ENCODE data around the gene MFAP4. TPM values are rescaled to one million over a fixed set of nuclear protein-coding genes. Genes with fewer than 3 reads are reported as not detected.

MFAP4 gene
- polyA plus RNA-seq, 1 donor from 2014 or later, result not detected

GRCh38 chr17:19372866-19373504, 14.0 kb downstream of the MFAP4 start:
- no peaks in the 10 kb centered on the region for H3K9me3 ChIP-seq (ENCODE audit: low read length)
- H3K27ac ChIP-seq (ENCODE audit: low read length), result no peak overlapping the region
- peaks cover 10% of the 10 kb centered on the region for H3K79me2 ChIP-seq (replicated peaks; ENCODE audit: insufficient read depth, low read length)
- no peak for TF ChIP-seq EZH2 (IDR thresholded peaks at IDR 0.05; ENCODE audit: borderline replicate concordance, insufficient read depth, low read length, poor library complexity, severe bottlenecking)
- TF ChIP-seq EP300 (conservative IDR thresholded peaks at IDR 0.05; ENCODE audit: poor library complexity, severe bottlenecking), result no peak
- TF ChIP-seq SMC3 (conservative IDR thresholded peaks at IDR 0.05; ENCODE audit: poor library complexity), result no peak
- no peak for TF ChIP-seq REST (IDR thresholded peaks at IDR 0.05; ENCODE audit: borderline replicate concordance)
- no peak for TF ChIP-seq RAD21 (conservative IDR thresholded peaks at IDR 0.05)
- TF ChIP-seq POLR2AphosphoS5 (IDR thresholded peaks at IDR 0.05), result no peak
- no peak for TF ChIP-seq TAF1 (IDR thresholded peaks at IDR 0.05; ENCODE audit: low read depth)
- TF ChIP-seq CTCF (IDR thresholded peaks at IDR 0.05; ENCODE audit: poor library complexity, severe bottlenecking), result no peak
- TF ChIP-seq MXI1 (conservative IDR thresholded peaks at IDR 0.05; ENCODE audit: poor library complexity, severe bottlenecking), result no peak
- no peak overlapping the region for H3K4me3 ChIP-seq (ENCODE audit: low read length)
- no peaks in the 10 kb centered on the region for H3K36me3 ChIP-seq (ENCODE audit: insufficient read depth, low read length)
- no peak overlapping the region for H3K9ac ChIP-seq (ENCODE audit: low read length)
- no peaks in the 10 kb centered on the region for H4K20me1 ChIP-seq (ENCODE audit: insufficient read depth)
- no peak overlapping the region for H2AFZ ChIP-seq (ENCODE audit: low read depth, low read length)
- H3K4me2 ChIP-seq (ENCODE audit: low read length), result no peak overlapping the region
- H3K9me2 ChIP-seq (ENCODE audit: insufficient read depth, low read length), result no peaks in the 10 kb centered on the region
- H3F3A ChIP-seq (ENCODE audit: insufficient read depth, low read length, poor library complexity, severe bottlenecking), result no peaks in the 10 kb centered on the region
- H3K27me3 ChIP-seq (ENCODE audit: insufficient read depth, low read depth, low read length), result no peaks in the 10 kb centered on the region

- Histone ChIP-seq H3K79me2 (replicated peaks; ENCODE audit: insufficient read depth, low read length) (peaks cover 10% of the 10 kb centered on the region), H3K9ac (ENCODE audit: low read length) (no peak overlapping the region), H4K20me1 (ENCODE audit: insufficient read depth) (no peaks in the 10 kb centered on the region), H3F3A (ENCODE audit: insufficient read depth, low read length, poor library complexity, severe bottlenecking) (no peaks in the 10 kb centered on the region), H3K27ac (ENCODE audit: low read length) (no peak overlapping the region), H3K36me3 (ENCODE audit: insufficient read depth, low read length) (no peaks in the 10 kb centered on the region), H3K4me2 (ENCODE audit: low read length) (no peak overlapping the region), H3K9me2 (ENCODE audit: insufficient read depth, low read length) (no peaks in the 10 kb centered on the region), H2AFZ (ENCODE audit: low read depth, low read length) (no peak overlapping the region), H3K27me3 (ENCODE audit: insufficient read depth, low read depth, low read length) (no peaks in the 10 kb centered on the region), H3K9me3 (ENCODE audit: low read length) (no peaks in the 10 kb centered on the region), H3K4me3 (ENCODE audit: low read length) (no peak overlapping the region)
- TF ChIP-seq EP300 (conservative IDR thresholded peaks at IDR 0.05; ENCODE audit: poor library complexity, severe bottlenecking), result no peak
- no peak for TF ChIP-seq SMC3 (conservative IDR thresholded peaks at IDR 0.05; ENCODE audit: poor library complexity)
- no peak for TF ChIP-seq POLR2AphosphoS5 (IDR thresholded peaks at IDR 0.05)
- TF ChIP-seq EZH2 (IDR thresholded peaks at IDR 0.05; ENCODE audit: borderline replicate concordance, insufficient read depth, low read length, poor library complexity, severe bottlenecking), result no peak
- TF ChIP-seq REST (IDR thresholded peaks at IDR 0.05; ENCODE audit: borderline replicate concordance), result no peak
- TF ChIP-seq TAF1 (IDR thresholded peaks at IDR 0.05; ENCODE audit: low read depth), result no peak
- TF ChIP-seq RAD21 (conservative IDR thresholded peaks at IDR 0.05), result no peak
These were observed 14.6 kb downstream of the MFAP4 start for GRCh38 chr17:19372439-19372838.

All from neural cell (in vitro differentiated cells).